ENCODE data around the gene SUFU.
"Not testable (repeated sequence)": the region's sequence is repeated elsewhere in the genome, so short reads cannot be mapped to it uniquely, and the experiment has no call there.

Gene SUFU

DNA sequence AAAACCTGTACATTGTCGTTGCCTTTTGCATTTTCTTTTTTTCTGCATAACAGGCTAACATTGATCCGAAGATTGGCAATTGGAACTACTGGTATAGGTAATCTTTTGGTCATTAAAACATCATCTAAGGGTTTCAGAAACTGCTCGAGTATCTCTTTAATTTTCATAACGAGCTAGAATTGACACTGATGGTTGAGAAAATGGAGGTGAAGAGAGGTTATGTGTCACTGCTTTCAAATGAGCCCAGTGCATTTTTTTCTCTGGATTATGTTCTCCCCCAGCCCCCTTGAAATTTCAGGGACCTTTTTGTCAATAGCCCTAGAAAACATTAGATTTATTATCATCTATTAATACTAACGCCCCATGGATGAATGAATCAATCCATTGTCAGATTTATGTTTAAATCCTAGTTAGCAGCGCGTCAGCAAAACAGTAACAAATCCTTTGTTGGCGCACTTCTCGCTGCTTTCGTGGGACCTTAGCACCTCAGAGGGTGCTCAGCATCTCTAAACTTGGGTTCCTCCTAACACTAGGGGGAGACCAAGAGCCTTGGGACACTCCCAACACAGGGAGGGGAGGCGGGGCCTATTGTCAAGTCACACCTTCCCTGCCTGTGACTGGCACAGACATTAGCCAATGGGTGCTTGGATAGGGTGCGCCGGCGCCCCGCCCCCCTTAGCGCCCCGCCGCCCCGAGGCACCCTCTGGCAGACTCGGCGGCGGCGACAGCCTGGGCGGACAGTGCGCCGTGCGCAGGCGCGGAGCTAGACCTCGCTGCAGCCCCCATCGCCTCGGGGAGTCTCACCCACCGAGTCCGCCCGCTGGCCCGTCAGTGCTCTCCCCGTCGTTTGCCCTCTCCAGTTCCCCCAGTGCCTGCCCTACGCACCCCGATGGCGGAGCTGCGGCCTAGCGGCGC, at the start of gene SUFU:
SUFU (plus strand) TSS at position 709 of the 915 bp plus-strand sequence; CDS start at position 890, 181 bp downstream.
- peak; percentile 69 for DNase-seq

GRCh38 chr10:102454662-102455487, 48.9 kb upstream of the SUFU start:
- not testable (repeated sequence) for DNase-seq

GRCh38 chr10:102455893-102456471, 47.8 kb upstream of the SUFU start:
- DNase-seq: no peak

GRCh38 chr10:102457591-102458150, 46.1 kb upstream of the SUFU start:
- peak; percentile 43 for DNase-seq

GRCh38 chr10:102458656-102459055, 45.1 kb upstream of the SUFU start:
- DNase-seq: no peak

GRCh38 chr10:102460836-102461186, 43.0 kb upstream of the SUFU start:
- peak; percentile 60 for DNase-seq

DNA sequence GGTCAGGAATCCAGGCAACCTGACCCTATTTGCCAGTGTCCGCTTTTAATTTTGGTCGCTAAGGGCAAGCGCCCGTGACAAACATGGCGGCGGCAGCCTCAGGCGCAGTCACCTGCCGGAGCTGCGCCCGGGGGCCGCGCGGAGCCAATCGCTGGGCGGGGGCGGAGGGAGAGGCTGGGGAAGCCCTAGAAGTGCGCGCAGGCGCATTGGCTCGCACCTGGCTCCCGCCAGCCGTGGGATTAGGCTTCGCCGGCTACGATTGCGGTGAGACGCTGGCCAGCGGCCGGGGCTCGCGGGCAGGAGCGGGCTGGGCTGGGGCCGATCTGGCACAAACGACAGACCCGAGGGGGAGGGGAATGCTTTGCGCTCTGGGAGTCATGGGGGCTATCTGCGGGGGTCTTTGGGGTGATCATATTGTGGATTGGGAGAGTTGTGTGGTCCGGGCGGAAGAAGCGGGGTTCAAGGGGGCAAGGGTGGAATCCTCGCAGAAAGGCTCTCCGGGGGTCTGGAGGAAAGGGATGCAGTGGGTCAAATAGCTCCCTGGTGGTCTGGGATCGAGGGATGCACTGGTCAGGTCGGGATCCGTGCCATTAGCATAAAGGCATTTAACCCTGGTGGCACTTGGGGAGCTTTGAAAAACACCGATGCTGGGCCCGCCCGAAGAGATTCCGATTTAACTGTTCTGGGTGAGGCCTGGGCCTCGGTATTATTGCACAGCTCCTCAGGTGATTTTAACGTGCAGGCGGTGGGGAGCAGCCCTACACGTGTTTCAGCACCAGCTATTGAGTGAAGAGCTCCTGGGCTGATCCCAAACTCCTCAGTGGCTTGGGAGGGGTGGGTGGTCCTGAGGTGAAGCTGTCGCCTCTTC, 42.4 kb upstream of the SUFU start:
- peak; percentile 60 for DNase-seq

GRCh38 chr10:102462512-102463054, 41.2 kb upstream of the SUFU start:
- DNase-seq: no peak

GRCh38 chr10:102463983-102464382, 39.8 kb upstream of the SUFU start:
- no peak for DNase-seq

GRCh38 chr10:102465466-102465865, 38.3 kb upstream of the SUFU start:
- DNase-seq: no peak

DNA sequence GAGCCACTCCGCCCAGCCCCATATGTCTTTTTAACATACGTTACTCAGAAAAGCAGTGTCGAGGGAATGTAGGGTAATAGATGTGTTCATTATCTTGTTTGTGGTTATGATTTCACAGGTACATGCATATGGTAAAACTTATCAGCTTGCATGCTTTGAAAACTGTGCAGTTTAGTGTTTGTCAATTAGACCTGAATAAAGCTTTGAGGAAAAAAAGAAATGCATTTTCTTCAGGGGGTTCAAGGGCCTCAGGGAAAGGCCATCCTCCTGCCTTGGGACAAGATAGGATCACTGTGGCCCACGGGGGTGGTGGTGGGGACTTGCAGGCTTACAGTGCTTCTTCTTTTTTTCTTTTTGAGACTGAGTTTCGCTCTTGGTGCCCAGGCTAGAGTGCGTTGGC, 36.5 kb upstream of the SUFU start:
- DNase-seq: no peak

DNA sequence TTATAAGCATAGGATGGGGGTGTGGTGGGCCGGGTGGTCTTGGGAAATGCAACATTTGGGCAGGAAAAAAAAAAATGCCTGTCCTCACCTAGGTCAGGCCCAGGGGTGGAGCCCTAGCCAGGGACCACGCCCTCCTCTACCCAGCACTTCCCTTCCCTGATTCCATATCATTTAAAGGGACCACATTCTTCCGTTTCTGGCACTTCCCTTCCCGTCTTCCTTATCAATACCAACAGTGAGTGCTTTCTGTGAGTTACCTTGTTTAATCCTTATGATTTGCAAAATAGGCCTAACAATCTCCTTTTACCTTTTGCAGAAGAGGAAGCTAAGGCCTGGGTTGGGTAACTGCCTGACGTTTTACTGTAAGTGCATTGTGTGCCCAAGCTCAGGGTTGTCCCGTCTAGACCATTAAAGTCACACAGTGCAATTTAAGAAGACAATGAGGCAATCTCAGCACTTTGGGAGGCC, 35.8 kb upstream of the SUFU start:
- no peak for DNase-seq

DNA sequence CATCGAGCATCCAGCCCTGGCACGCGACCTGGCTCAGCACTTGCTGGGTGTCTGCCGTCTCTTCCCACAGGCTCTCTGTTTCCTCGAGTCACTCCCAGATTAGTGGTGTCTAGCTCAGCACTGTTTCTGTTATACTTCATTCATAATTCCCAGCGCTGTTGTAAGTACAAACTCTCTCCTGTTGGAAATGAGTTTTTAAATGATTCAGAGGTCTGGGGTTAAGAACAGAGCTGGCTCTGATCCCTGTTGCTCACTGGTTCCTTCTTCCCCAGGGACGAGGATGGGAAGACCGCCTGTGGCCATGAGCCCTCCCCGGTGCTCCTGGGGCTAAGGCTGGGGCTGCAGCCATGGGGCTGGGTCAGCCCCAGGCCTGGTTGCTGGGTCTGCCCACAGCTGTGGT, 35.1 kb upstream of the SUFU start:
- DNase-seq: no peak

DNA sequence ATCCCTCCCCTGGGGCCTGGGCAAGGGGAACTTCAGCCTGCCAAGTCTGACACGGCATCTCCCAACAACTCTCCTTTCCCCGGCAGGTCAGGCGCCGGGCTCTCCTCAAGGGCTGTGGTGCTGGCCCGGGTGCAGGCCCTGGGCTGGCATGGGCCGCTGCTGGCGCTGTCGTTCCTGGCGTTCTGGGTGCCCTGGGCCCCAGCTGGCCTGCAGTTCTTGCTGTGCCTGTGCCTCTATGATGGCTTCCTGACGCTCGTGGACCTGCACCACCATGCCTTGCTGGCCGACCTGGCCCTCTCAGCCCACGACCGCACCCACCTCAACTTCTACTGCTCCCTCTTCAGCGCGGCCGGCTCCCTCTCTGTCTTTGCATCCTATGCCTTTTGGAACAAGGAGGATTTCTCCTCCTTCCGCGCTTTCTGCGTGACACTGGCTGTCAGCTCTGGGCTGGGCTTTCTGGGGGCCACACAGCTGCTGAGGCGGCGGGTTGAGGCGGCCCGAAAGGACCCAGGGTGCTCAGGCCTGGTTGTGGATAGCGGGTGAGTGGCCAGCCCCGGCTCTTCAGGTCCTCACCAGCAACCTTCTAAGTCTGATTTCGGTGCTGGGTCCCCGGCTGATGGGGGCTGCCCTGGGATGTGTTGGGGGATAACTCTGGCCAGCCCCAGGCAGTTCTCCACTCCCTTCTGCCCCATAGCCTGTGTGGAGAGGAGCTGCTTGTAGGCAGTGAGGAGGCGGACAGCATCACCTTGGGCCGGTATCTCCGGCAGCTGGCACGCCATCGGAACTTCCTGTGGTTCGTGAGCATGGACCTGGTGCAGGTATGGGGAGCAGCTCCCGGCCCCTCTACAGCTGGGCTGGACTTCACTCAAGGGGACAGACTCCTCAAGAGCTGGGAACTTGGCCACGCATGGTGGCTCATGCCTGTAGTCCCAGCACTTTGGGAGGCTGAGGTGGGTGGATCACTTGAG, 32.9 kb upstream of the SUFU start:
- DNase-seq: no peak

- no peak for DNase-seq
Observed at GRCh38 chr10:102473445-102474331, 30.1 kb upstream of the SUFU start.

GRCh38 chr10:102475451-102476040, 28.2 kb upstream of the SUFU start:
- DNase-seq: no peak

GRCh38 chr10:102476466-102477141, 27.2 kb upstream of the SUFU start:
- no peak for DNase-seq

GRCh38 chr10:102479651-102480050, 24.1 kb upstream of the SUFU start:
- DNase-seq: no peak

Measured in NCI-H2029 treated with DMSO at 0.1 percent for 48 hours (cell line).